Measurements from ENCODE around the gene TCF12. TPM values are rescaled to one million over a fixed set of nuclear protein-coding genes. Genes with fewer than 3 reads are reported as not detected.
"Not testable (repeated sequence)": the region's sequence is repeated elsewhere in the genome, so short reads cannot be mapped to it uniquely, and the experiment has no call there.

The TCF12 gene
- total RNA-seq, 1 donor from 2014 or later: 78.6 TPM

- intact Hi-C loops (cut with micrococcal nuclease): loop anchor here (5.0 kb wide), 1 partner anchor 39 kb away; no protein-coding TSS in a partner anchor
- Mint-ChIP-seq H3K9me3 (no peaks in the 10 kb centered on the region), H3K27me3 (no peaks in the 10 kb centered on the region), H3K27ac (no peak overlapping the region), H3K4me1 (peaks cover 34% of the 10 kb centered on the region), H3K36me3 (ENCODE audit: low read depth) (peaks cover 45% of the 10 kb centered on the region), H3K4me3 (no peak overlapping the region)
- DNase-seq: no peak
Observed at GRCh38 chr15:56923174-56923591, 4.7 kb downstream of the TCF12 start.

- H3K36me3 Mint-ChIP-seq (ENCODE audit: low read depth): peaks cover 53% of the 10 kb centered on the region
- H3K27ac Mint-ChIP-seq: no peak overlapping the region
- no peak overlapping the region for H3K4me3 Mint-ChIP-seq
- H3K9me3 Mint-ChIP-seq: no peaks in the 10 kb centered on the region
- peaks cover 50% of the 10 kb centered on the region for H3K4me1 Mint-ChIP-seq
- intact Hi-C loops (cut with micrococcal nuclease): no loop called here
- no peaks in the 10 kb centered on the region for H3K27me3 Mint-ChIP-seq
- no peak for DNase-seq
Observed at GRCh38 chr15:56927816-56928215, 9.4 kb downstream of the TCF12 start.

GRCh38 chr15:56929399-56929798 is 11.0 kb downstream of the TCF12 start:
- Mint-ChIP-seq H3K4me3 (no peak overlapping the region), H3K4me1 (peaks cover 46% of the 10 kb centered on the region), H3K36me3 (ENCODE audit: low read depth) (peaks cover 48% of the 10 kb centered on the region), H3K27ac (no peak overlapping the region), H3K9me3 (no peaks in the 10 kb centered on the region), H3K27me3 (no peaks in the 10 kb centered on the region)
- DNase-seq: no peak
- intact Hi-C loops (cut with micrococcal nuclease): no loop called here

- intact Hi-C loops (cut with micrococcal nuclease): no loop called here
- Mint-ChIP-seq H3K27ac (no peak overlapping the region), H3K27me3 (no peaks in the 10 kb centered on the region), H3K4me3 (no peak overlapping the region), H3K9me3 (no peaks in the 10 kb centered on the region), H3K4me1 (peaks cover 48% of the 10 kb centered on the region), H3K36me3 (ENCODE audit: low read depth) (peaks cover 50% of the 10 kb centered on the region)
- DNase-seq: no peak
Observed at GRCh38 chr15:56929933-56930332, 11.5 kb downstream of the TCF12 start.

GRCh38 chr15:56930669-56931313 is 12.3 kb downstream of the TCF12 start:
- intact Hi-C loops (cut with micrococcal nuclease): no loop called here
- H3K27ac Mint-ChIP-seq: no peak overlapping the region
- H3K4me3 Mint-ChIP-seq: no peak overlapping the region
- H3K36me3 Mint-ChIP-seq (ENCODE audit: low read depth): peaks cover 51% of the 10 kb centered on the region
- H3K4me1 Mint-ChIP-seq: peaks cover 43% of the 10 kb centered on the region
- H3K27me3 Mint-ChIP-seq: no peaks in the 10 kb centered on the region
- no peaks in the 10 kb centered on the region for H3K9me3 Mint-ChIP-seq
- no peak for DNase-seq

GRCh38 chr15:56931639-56932508 is 13.4 kb downstream of the TCF12 start:
- H3K27ac Mint-ChIP-seq: no peak overlapping the region
- no peak for DNase-seq
- peaks cover 52% of the 10 kb centered on the region for H3K36me3 Mint-ChIP-seq (ENCODE audit: low read depth)
- H3K4me3 Mint-ChIP-seq: no peak overlapping the region
- no peaks in the 10 kb centered on the region for H3K9me3 Mint-ChIP-seq
- peaks cover 40% of the 10 kb centered on the region for H3K4me1 Mint-ChIP-seq
- H3K27me3 Mint-ChIP-seq: no peaks in the 10 kb centered on the region
- intact Hi-C loops (cut with micrococcal nuclease): no loop called here

- H3K36me3 Mint-ChIP-seq (ENCODE audit: low read depth): peaks cover 54% of the 10 kb centered on the region
- H3K4me3 Mint-ChIP-seq; DNase-seq; intact Hi-C loops (cut with micrococcal nuclease); H3K27me3 Mint-ChIP-seq; H3K9me3 Mint-ChIP-seq; H3K27ac Mint-ChIP-seq: not testable (repeated sequence)
- H3K4me1 Mint-ChIP-seq: peaks cover 39% of the 10 kb centered on the region
Observed at GRCh38 chr15:56932509-56932868, 14.0 kb downstream of the TCF12 start.

- peaks cover 53% of the 10 kb centered on the region for H3K36me3 Mint-ChIP-seq (ENCODE audit: low read depth)
- no peak for DNase-seq
- intact Hi-C loops (cut with micrococcal nuclease): no loop called here
- H3K4me3 Mint-ChIP-seq: no peak overlapping the region
- H3K4me1 Mint-ChIP-seq: peaks cover 35% of the 10 kb centered on the region
- no peak overlapping the region for H3K27ac Mint-ChIP-seq
- H3K9me3 Mint-ChIP-seq: no peaks in the 10 kb centered on the region
- no peaks in the 10 kb centered on the region for H3K27me3 Mint-ChIP-seq
Observed at GRCh38 chr15:56933410-56933809, 15.0 kb downstream of the TCF12 start.

- intact Hi-C loops (cut with micrococcal nuclease): no loop called here
- H3K9me3 Mint-ChIP-seq: no peaks in the 10 kb centered on the region
- H3K4me3 Mint-ChIP-seq: no peak overlapping the region
- no peak overlapping the region for H3K27ac Mint-ChIP-seq
- no peaks in the 10 kb centered on the region for H3K27me3 Mint-ChIP-seq
- H3K36me3 Mint-ChIP-seq (ENCODE audit: low read depth): peaks cover 54% of the 10 kb centered on the region
- no peak for DNase-seq
- peaks cover 35% of the 10 kb centered on the region for H3K4me1 Mint-ChIP-seq
Observed at GRCh38 chr15:56933811-56934210, 15.4 kb downstream of the TCF12 start.

GRCh38 chr15:56934269-56934668 is 15.8 kb downstream of the TCF12 start:
- Mint-ChIP-seq H3K4me1 (peaks cover 32% of the 10 kb centered on the region), H3K36me3 (ENCODE audit: low read depth) (peaks cover 50% of the 10 kb centered on the region), H3K27ac (no peak overlapping the region), H3K4me3 (no peak overlapping the region), H3K9me3 (no peaks in the 10 kb centered on the region), H3K27me3 (no peaks in the 10 kb centered on the region)
- intact Hi-C loops (cut with micrococcal nuclease): no loop called here
- DNase-seq: no peak

GRCh38 chr15:56936929-56937328 is 18.5 kb downstream of the TCF12 start:
- DNase-seq: no peak
- Mint-ChIP-seq H3K27ac (no peak overlapping the region), H3K36me3 (ENCODE audit: low read depth) (peaks cover 31% of the 10 kb centered on the region), H3K27me3 (no peaks in the 10 kb centered on the region), H3K4me1 (peaks cover 13% of the 10 kb centered on the region), H3K9me3 (no peaks in the 10 kb centered on the region), H3K4me3 (no peak overlapping the region)
- intact Hi-C loops (cut with micrococcal nuclease): no loop called here

GRCh38 chr15:56939257-56939656 is 20.8 kb downstream of the TCF12 start:
- DNase-seq: no peak
- Mint-ChIP-seq H3K27me3 (no peaks in the 10 kb centered on the region), H3K27ac (no peak overlapping the region), H3K4me3 (no peak overlapping the region), H3K9me3 (no peaks in the 10 kb centered on the region), H3K36me3 (ENCODE audit: low read depth) (peaks cover 26% of the 10 kb centered on the region), H3K4me1 (peaks cover 6% of the 10 kb centered on the region)
- intact Hi-C loops (cut with micrococcal nuclease): no loop called here

GRCh38 chr15:56940388-56940787 is 21.9 kb downstream of the TCF12 start:
- Mint-ChIP-seq H3K27me3 (no peaks in the 10 kb centered on the region), H3K4me1 (peaks cover 3% of the 10 kb centered on the region), H3K9me3 (no peaks in the 10 kb centered on the region), H3K36me3 (ENCODE audit: low read depth) (peaks cover 25% of the 10 kb centered on the region), H3K27ac (no peak overlapping the region), H3K4me3 (no peak overlapping the region)
- no peak for DNase-seq
- intact Hi-C loops (cut with micrococcal nuclease): no loop called here

GRCh38 chr15:56942118-56942517 is 23.7 kb downstream of the TCF12 start:
- no peak for DNase-seq
- H3K27ac Mint-ChIP-seq: no peak overlapping the region
- H3K36me3 Mint-ChIP-seq (ENCODE audit: low read depth): peaks cover 23% of the 10 kb centered on the region
- no peaks in the 10 kb centered on the region for H3K9me3 Mint-ChIP-seq
- H3K27me3 Mint-ChIP-seq: no peaks in the 10 kb centered on the region
- peaks cover 2% of the 10 kb centered on the region for H3K4me1 Mint-ChIP-seq
- intact Hi-C loops (cut with micrococcal nuclease): no loop called here
- no peak overlapping the region for H3K4me3 Mint-ChIP-seq

All from activated CD4-positive, alpha-beta T cell treated with anti-CD3 and anti-CD28 coated beads, Interleukin-2, amount 10 ng/mL, durations not matched to agents 24 days and 14 days (primary cell).